Medulla oblongata (tissue), 1 donor: ENCODE results near the gene EFCC1.

Experiments
- DNase-seq: peaks from one replicate; pipeline ENCODE4 v3.0.0-alpha.2; 2015; ENCODE audit errors: extremely low spot score

EFCC1 gene

DNA sequence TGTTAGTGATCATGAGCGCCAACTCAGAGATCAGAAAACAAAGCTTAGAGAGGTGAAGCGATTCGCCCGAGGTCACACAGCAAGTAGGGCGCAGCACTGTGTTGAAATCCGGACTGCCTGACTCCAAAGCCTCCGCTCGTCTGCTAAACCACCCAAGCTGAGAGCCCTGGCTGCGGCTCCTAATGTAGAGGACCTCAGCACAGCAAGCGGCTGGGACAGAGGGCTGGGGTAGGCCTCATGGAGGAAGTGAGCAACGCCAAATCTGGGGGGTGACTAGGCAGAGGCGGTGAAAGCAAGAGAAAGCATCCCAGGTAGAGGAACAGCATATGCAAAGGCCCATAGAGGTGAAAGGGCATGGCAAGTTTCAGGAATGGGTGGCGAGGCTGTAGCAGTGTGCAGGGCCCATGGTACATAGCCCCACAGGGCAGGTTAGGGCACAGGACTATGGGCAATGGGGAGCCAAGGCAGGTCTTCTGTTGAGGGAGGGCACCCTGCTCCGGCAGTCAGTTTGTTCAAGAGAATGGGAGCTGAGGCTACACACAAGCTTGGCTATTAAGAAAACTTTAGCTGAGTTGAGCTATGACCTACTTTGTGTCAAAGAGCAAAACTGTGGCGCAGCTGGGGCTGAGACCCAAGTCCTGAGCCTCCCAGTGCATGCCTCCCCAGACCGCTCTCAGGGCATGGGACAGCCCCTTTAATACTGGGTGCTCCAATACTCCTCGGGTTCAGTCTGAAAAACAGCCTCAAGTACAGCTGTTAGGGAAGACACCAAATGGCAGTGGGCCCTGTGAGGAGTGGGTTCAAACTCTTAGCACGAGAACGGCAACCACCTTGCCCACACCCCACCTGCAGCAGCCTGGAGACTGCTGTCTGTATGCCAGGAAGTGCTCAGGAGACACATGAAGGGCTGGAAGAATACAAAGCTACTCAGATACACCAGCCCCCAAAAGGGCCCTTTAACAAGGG, 6.2 kb upstream of the EFCC1 start:
- no peak for DNase-seq

DNA sequence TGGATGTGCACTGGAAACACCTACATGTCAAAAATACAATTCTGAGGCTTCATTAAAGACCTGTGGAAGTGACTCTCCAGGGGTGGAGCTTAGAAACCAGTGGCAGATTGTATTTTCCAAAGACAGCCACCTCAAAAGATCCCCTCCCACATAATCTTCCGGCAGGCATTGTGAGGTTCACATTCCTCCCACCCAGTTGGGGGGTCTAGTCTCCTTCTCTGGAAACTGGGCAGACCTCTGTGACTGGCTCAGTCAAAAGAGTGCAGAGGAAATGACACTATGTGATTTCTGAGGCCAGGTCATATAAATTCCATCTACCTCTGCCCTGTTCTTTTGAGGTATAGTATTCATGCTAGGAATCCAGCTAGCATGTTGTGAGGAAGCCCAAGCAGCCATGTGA, 5.4 kb upstream of the EFCC1 start:
- DNase-seq = no peak

DNA sequence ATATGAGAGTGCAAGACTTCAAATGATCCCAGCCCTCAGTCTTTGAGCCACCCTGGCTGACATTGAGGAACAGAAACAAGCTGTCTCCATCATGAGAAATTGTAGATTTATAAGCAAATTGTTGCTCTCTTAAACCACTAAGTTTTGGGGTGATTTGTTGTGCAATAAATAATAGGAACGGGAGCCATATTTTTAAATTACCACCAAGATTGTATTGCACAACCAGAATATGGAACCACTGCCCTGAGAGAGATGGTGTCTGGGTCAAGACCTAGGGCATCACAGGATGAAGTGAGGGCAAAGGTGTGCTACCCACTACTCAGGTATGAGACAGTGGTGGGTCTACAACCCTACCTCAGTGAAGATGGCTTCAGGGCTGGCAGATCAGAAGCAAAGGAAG, 4.9 kb upstream of the EFCC1 start:
- no peak for DNase-seq

DNA sequence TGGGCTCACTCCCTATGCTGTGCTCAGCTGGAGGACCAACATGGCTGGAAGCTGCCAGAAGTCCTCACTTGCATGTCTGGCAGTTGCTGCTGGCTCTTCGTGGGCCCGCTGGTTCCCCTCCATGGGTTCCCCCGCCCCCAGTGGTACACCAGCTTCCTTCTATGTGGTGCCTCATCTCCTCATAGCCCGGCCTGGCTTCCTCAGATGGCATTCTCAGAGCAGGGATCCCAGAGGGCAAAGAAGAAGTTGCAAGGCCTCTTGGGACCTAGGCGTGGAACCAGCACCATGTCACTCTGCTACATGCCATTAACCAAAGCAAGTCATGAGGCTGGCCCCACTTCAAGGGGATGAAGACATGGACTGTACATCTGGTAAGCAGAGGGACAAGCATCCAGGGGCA, 4.4 kb upstream of the EFCC1 start:
- DNase-seq = no peak

DNA sequence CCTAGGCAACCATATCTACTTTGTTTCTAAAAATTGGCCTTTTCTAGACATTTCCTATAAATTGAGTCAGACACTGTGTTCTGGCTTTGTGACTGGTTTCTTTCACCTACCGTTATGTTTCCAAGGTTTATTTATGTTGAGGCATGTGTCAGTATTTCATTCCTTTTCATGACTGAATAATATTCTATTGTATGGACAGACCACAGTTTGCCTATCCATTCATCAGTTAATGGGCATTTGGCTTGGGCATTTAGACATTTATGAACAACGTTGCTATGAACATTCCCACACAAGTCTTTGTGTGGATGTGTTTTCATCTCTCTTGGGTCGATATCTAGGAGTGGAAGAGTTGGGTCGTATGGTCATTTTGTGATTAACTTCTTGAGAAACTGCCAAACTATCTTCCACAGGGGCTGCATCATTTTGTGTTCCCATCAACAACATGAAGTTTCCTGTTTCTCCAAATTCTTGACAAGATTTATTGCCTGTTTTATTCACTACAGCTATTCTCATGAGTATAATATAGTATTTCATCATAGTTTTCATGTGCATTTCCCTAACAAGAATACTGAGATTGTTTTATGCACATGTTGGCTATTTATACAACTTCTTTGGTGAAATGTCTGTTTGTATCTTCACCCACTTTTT, 3.5 kb upstream of the EFCC1 start:
- no peak for DNase-seq

DNA sequence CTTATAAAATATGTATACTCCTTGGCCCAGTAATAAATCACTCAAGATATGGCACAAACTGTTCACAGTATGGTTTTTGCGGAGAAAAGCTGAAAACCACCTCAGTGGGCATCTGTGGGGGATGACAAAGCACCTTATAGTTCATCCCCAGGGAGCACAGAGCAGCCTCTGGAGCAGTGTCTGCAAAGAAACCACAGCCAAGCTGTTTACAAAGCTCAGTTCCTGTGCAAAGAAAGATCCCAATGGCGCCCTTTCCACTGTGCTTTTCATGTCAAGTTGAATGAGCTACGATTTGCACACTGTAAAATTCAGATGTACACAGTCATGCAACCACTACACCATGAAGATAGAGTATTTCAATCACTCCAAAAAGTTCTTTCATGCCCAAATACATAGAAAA, 2.5 kb upstream of the EFCC1 start:
- DNase-seq = no peak

DNA sequence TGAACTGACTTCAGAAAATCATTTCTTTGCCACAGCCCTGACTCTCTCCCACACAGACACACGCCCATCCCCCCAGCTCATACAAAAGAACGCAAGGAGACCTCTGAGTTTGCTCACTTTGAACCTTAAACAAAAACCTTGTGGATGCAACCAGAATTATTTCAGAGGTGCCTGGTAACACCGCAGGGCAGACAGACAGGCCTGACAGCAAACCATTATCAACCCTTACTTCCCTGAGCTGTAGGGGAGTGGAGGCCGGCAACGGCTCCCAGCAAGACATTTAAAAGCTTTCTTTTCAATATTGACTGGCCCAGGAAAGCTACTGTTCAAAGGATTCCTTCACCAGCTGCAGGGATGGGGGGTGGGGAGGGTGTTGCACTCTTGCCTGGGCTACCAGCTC, 2.0 kb upstream of the EFCC1 start:
- no peak for DNase-seq

DNA sequence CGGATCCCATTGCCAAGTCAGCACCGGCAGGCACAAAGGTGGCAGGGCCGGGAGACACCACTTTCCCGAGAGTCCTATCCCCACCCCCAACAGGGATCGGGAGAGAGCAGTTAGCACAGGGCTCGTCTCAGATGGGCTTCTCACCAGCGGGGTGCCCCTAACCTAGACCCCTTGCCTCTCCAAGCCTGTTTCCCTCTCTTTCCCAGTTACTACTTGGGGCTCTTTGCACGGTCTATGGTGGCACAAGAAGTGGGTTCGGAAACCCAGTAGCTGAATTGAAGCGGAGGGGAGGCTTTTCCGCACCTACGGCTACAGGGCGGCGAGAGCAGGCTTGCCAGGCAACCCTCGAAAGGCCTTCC, 383 bp upstream of the EFCC1 start:
- no peak for DNase-seq

DNA sequence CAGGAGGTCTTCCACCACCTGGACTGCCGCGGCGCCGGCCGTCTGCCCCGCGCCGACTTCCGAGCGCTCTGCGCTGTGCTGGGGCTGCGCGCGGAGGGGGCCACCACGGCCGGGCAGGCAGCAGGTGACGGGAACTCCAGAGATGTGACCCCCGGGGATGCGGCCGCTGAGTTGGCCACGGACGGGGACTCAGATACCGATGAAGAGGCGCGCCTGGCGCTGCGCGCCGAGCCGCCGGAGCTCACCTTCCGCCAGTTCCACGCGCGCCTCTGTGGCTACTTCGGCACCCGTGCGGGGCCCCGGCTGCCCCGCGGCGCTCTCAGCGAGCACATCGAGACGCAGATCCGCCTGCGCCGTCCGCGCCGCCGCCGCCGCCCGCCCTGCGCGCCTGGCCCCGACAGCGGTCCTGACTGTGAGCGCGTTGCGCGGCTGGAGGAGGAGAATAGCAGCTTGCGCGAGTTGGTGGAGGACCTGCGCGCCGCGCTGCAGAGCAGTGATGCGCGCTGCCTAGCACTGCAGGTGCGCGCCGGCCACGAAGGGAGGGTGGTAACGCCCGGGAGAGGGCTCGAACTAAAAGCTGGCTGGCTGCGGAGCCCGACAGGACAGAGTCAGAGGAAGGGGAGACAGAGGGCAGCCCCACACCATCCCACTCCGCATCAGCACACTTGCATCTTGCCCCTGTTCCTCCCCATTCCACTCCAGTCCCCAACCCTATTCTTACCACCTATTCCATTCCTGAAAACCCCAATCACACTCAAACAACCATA, 885 bp downstream of the EFCC1 start:
- DNase-seq = no peak

DNA sequence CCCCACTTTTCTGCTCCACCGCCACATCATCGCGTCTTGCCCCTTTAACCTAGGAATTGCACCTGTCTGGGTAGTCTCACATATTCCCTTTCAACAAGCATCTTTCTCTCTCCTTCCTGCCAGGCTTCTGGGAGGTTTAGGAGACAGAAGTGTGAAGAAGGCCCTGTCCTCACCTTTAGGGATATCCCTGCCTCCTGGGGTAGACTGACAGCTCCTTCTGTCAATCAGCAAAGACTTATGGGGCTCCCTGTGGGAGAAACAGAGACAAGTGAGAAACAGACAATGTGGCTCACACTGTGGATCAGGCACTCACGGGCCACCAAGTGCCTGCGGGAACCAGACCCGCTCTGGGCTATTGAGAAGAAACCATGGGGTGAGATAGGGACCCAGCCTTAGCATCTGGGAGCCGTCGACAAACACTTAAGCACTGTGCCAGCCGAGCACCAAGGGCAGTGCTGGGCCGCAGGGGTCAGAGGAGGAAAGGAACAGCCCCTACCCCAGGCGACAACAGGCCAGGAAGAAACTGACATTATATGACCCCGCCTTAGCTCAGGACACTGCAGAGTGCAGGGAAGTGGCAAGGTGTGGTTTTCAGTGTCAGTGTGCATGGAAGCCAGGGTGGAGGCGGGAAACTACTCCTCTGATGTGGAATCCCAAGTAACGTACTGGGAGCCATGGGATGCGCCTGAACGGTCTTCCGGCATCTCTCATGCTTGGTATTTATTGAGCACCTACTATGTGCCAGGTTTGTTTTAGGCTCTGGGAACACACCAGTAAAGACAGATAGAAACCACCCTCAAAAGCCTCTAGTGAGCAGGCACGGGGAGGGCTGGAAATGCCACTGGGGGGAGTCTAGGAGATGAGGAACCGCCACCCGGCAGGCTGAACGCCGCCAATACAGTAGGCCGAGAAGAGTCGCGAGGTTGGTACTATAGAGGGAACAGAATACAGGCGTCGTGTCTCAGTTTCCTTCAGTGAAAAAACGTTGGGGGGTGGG, 1.8 kb downstream of the EFCC1 start:
- no peak for DNase-seq

DNA sequence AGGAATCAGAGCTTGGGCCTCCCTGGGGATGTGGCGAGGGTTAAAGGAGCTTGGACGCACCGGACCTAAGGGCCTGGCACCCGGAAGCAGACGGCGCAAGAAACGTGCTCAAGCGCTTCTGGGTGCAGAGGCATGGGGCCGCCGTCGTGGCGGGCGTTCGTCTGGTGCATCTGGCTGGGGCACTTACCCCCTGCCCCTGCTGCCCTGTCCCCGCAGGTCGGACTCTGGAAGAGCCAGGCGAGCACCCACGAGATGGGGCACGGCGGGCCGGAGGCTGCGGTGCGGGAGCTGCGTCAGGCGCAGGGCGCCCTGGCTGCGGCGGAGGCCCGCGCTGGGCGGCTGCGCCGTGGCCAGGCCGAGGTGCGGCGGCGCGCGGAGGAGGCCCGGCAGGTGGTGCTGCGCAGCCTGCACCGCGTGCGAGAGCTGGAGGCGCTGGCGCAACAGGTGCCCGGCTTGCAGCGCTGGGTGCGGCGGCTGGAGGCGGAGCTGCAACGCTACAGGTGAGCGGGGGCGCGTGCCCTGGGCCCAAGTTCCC, 2.5 kb downstream of the EFCC1 start:
- DNase-seq = no peak

DNA sequence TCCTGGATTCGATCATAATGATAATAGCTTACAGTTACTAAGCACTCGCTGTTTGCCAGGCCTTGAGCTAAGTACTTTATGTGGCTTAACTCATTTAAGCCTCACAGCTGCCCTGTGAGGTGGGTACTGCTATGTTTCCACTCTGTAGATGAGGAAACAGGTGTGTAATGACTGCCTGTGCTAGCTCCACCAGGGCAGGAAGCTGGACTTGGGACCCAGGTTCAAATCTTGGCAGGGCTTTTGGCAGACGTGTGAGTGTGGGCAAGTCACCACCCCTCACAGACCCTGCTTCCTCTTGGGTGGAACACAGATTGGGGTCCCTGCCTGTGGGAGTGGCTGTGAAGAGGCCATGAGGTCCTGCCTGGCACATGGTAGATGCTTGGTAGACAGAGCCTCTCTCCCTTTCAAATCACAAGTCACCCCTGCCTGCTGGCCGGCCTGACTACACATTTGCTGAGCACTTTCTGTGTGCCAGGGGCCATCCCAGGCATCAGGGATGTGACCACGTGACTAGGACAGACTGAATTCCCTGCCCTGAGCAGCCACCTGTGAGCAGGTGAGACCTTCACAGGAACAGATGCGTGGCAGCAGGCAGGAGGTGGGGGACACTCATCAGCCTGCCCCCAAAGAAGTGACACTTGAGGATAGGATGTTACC, 3.7 kb downstream of the EFCC1 start:
- DNase-seq = no peak

DNA sequence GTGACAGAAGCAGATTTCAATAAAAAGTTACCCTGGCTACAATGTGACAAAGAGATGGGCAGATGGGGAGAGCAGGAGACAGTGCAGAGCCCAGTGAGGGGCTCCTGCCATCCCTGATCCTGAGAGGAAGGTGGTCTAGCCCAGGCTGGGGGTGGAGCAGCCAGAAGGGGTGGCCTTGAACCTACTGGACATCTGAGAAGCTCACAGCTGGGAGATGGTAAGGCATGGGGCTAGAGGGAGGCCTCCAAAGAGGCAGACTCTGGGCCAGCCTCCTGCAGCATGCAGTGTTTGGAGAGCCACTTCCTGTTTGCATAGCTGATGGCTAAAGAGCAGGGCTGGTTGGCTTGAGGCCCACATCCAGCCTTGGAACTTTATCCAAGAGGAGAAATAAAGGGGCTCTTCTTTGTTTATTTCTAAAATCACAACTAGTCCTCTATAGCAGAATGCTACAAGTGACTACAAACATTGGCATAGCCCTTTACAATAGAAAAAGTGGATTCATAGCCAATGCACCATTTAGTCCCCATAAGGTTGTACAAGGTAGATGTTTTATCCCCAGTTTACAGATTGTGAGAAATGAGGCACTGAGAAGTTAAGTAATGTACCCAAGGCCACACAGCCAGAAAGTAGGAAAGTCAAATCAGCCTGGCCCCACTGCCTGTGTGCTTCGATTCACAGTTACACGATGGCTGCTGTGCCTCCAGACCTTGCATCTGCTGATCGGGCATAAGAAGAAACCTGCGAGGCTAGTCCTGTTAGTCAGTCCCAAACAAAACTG, 4.6 kb downstream of the EFCC1 start:
- no peak for DNase-seq

DNA sequence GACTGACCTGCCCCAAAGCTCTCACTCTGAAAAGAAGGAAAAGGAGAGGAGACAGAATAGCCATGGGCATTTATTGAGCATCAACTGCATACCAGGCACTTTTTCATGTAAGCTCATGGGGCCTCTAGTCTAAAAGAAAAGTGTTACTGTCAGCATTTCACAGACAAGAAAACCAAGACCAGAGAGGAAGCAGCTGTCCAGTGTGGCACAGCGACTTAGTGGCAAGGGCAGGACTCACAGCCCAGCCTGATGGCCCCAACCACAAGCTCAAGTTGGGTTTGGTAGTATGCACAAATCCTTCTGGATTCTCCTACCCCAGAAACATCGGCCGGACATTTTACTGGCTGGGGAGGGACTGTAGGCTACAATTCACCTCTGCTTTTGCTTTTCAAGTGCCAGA, 5.8 kb downstream of the EFCC1 start:
- DNase-seq = no peak

DNA sequence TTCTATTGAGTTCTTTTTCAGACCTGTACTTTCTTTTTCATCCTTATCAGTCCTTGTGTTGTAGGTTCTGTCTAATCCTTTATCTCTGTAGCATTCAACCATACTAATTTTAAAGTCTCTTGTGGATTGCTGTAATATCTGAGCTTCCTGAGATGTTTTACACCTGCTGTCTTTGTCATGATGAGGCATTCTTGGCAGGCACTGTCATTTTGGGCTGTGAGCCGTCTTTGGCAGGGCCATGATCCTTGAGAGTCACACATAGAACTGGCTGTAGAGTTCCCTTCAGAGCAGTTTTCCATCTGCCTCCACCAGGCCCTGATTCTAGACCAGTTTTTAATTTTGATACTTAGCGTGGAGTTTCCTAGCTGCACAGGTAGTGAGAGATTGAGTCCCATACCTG, 6.7 kb downstream of the EFCC1 start:
- DNase-seq = no peak

DNA sequence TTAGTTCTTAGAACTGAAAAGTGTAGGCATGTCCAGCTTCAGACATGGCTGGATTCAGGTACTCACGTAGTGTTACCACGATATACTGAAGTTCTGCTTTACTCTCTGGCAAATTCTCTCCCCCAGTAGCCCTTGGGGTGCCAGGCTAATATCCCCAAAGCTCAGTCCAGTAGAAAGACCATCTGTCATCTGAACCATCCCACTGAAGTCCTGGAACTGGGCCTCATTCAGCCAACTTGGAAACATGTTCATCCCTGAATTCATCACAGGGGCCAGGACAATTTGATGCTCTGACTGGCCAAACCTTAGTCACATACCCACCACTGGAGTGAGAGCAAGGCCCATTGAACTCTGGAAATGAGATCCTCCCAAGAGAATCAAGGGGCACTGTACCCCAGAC, 8.2 kb downstream of the EFCC1 start:
- no peak for DNase-seq

DNA sequence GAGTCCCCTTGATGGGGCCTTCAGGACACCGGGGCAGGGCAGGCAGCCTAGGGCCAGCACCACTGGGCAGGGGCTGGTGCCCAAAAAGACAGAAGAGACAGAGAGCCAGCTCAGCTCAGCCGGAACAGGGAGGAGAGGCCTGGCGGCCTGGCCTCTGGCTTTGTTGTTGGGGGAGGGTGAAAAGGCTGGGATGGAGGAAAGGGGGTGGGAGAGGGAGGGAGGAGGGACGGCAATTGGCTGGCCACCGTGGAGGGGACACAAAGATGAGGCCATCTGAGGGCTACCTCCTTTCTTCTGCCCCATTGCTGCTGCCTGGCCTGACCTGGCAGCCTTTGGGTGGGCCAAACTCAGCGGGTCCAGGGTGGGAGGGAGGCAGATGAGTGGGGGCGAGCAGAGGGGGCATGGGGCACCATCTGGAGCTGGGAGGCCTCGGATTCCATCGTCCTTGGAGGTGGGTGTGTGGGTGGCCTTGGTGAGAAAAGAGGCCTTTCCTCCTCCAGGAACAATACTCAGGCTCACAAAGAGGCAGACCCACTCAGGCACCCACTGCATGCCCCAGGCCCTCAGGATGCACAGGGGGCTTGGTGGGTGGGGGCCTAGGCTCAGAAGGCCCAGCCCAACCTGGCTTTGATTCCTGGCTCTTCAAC, 9.3 kb downstream of the EFCC1 start:
- DNase-seq = no peak

DNA sequence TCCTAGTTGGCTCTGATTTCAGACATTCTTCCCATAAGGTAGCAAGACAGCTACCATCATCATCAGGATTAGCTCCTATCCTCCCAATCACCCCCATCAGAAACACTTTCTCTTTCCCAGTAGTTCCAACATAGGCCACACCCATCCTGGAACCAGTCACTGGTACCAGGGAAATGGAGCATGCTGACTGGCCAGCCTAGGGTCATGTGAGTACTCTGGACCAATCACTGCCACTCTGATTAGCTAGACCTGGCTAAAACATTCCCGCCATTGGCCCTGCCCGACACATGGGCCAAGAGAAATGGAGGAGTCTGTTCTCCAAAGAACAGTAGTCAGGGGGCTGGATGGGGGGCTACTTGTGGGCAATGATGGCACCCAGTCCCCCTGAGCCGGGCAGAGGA, 12.4 kb downstream of the EFCC1 start:
- DNase-seq = no peak

DNA sequence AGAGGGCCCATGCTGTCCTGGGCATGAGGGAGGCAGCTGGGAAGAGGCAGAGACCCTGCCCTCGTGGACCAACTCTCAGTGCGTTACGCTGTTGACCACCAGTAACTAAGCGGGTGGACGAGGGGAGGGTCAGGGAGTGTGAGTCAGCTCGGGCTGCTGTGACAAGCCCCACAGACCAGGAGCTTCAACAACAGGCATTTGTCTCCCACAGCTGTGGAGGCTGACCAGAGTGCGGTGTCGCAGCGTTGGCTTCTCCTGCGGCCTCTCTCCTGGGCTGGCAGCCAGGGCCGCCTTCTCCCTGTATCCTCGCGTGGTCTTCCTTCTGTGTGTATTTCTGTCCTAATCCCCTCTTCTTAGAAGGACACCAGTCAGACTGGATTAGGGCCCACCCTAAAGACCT, 13.0 kb downstream of the EFCC1 start:
- DNase-seq = peak; percentile 54
